IMR-90 (cell line): ENCODE measurements around the gene RPS3A.

Source experiments
- MAZ ChIP-seq: IDR thresholded peaks from 2 replicates; pipeline ENCODE4 v1.6.1; 2012; ENCODE audit warnings: low read depth, mild to moderate bottlenecking, low read length, improper control_type of control experiment, moderate library complexity, borderline replicate concordance
- POLR2A ChIP-seq: IDR thresholded peaks from 2 replicates; pipeline ENCODE4 v1.6.1; 2012; ENCODE audit warnings: mild to moderate bottlenecking, low read depth, low read length
- TF ChIP-seq, protein P1 (sequence below): conservative IDR thresholded peaks from 2 replicates; pipeline ENCODE4 v1.5.1; 2012; ENCODE audit warnings: mild to moderate bottlenecking, low read depth, low read length, improper control_type of control experiment

GRCh38 chr4:151139814-151140213, 40.4 kb downstream of the RPS3A start:
- TF ChIP-seq POLR2A (no peak), MAZ (no peak)
- TF ChIP-seq, protein P1, sequence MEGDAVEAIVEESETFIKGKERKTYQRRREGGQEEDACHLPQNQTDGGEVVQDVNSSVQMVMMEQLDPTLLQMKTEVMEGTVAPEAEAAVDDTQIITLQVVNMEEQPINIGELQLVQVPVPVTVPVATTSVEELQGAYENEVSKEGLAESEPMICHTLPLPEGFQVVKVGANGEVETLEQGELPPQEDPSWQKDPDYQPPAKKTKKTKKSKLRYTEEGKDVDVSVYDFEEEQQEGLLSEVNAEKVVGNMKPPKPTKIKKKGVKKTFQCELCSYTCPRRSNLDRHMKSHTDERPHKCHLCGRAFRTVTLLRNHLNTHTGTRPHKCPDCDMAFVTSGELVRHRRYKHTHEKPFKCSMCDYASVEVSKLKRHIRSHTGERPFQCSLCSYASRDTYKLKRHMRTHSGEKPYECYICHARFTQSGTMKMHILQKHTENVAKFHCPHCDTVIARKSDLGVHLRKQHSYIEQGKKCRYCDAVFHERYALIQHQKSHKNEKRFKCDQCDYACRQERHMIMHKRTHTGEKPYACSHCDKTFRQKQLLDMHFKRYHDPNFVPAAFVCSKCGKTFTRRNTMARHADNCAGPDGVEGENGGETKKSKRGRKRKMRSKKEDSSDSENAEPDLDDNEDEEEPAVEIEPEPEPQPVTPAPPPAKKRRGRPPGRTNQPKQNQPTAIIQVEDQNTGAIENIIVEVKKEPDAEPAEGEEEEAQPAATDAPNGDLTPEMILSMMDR: no peak
